HEK293 (cell line): ENCODE data around the gene HRK.

ENCODE experiments used
- CTCF ChIP-seq: fragments of 450-650 bp; formaldehyde crosslinking; IDR thresholded peaks from 2 replicates; pipeline ENCODE4 v1.5.1; 2016; ENCODE audit warnings: missing biosample characterization, missing genetic modification characterization
- KLF16 ChIP-seq: fragments of 450-650 bp; formaldehyde crosslinking; IDR thresholded peaks from 2 replicates; pipeline ENCODE4 v1.5.1; 2017; ENCODE audit warnings: missing biosample characterization, missing genetic modification characterization
- ZNF449 ChIP-seq: fragments of 450-650 bp; formaldehyde crosslinking; IDR thresholded peaks from 2 replicates; pipeline ENCODE4 v1.5.1; 2017; ENCODE audit warnings: missing biosample characterization, mild to moderate bottlenecking, missing genetic modification characterization, moderate library complexity
- ZNF501 ChIP-seq: fragments of 450-650 bp; formaldehyde crosslinking; IDR thresholded peaks from 2 replicates; pipeline ENCODE4 v1.5.1; 2016; ENCODE audit warnings: missing biosample characterization, missing genetic modification characterization
- ZNF514 ChIP-seq: fragments of 450-650 bp; formaldehyde crosslinking; IDR thresholded peaks from 2 replicates; pipeline ENCODE4 v1.5.1; 2016; ENCODE audit warnings: missing biosample characterization, missing genetic modification characterization

- no peak for TF ChIP-seq ZNF501 (tag by site-specific recombination)
- TF ChIP-seq CTCF (tag by site-specific recombination) = no peak
- TF ChIP-seq ZNF449 (tag by site-specific recombination) = no peak
- no peak for TF ChIP-seq ZNF514 (tag by site-specific recombination)
- no peak for TF ChIP-seq KLF16 (tag by site-specific recombination)
Measured at GRCh38 chr12:116924558-116925453, 43.6 kb upstream of the HRK start.
